Mucosa of stomach (tissue), 1 donor: ENCODE measurements around the gene LRRC49.

Source experiments
- H3K27me3 ChIP-seq: one replicate; pipeline ENCODE4 v1.7.0; 2013; ENCODE audit warnings: mild to moderate bottlenecking, low read length; ENCODE audit not compliant: control insufficient read depth, insufficient read depth
- H3K36me3 ChIP-seq: one replicate; pipeline ENCODE4 v1.7.0; 2013; ENCODE audit warnings: low read length; ENCODE audit not compliant: control insufficient read depth, insufficient read depth
- H3K4me1 ChIP-seq: one replicate; pipeline ENCODE4 v1.7.0; 2013; ENCODE audit warnings: mild to moderate bottlenecking, low read length; ENCODE audit not compliant: control insufficient read depth, insufficient read depth
- H3K4me3 ChIP-seq: one replicate; pipeline ENCODE4 v1.7.0; 2013; ENCODE audit warnings: low read length
- H3K9ac ChIP-seq: one replicate; pipeline ENCODE4 v1.7.0; 2013; ENCODE audit warnings: mild to moderate bottlenecking, low read length, moderate library complexity
- H3K9me3 ChIP-seq: one replicate; pipeline ENCODE4 v1.7.0; 2013; ENCODE audit warnings: mild to moderate bottlenecking, low read length, moderate library complexity; ENCODE audit not compliant: control insufficient read depth
- donor health status: Pancreatic carcinoma.

The LRRC49 gene

GRCh38 chr15:70873232-70874054, 19.2 kb upstream of the LRRC49 start:
- Histone ChIP-seq H3K9ac (no peak overlapping the region), H3K4me1 (no peaks in the 10 kb centered on the region), H3K27me3 (no peaks in the 10 kb centered on the region), H3K9me3 (no peaks in the 10 kb centered on the region), H3K4me3 (no peak overlapping the region), H3K36me3 (no peaks in the 10 kb centered on the region)

- Histone ChIP-seq H3K4me3 (no peak overlapping the region), H3K4me1 (no peaks in the 10 kb centered on the region), H3K9ac (no peak overlapping the region), H3K36me3 (no peaks in the 10 kb centered on the region), H3K27me3 (no peaks in the 10 kb centered on the region), H3K9me3 (no peaks in the 10 kb centered on the region)
Observed at GRCh38 chr15:70875001-70875782, 17.4 kb upstream of the LRRC49 start.

- Histone ChIP-seq H3K4me1 (no peaks in the 10 kb centered on the region), H3K9ac (no peak overlapping the region), H3K4me3 (no peak overlapping the region), H3K27me3 (no peaks in the 10 kb centered on the region), H3K36me3 (no peaks in the 10 kb centered on the region), H3K9me3 (no peaks in the 10 kb centered on the region)
Observed at GRCh38 chr15:70876011-70876410, 16.6 kb upstream of the LRRC49 start.

- Histone ChIP-seq H3K36me3 (no peaks in the 10 kb centered on the region), H3K4me3 (no peak overlapping the region), H3K9ac (no peak overlapping the region), H3K9me3 (no peaks in the 10 kb centered on the region), H3K4me1 (no peaks in the 10 kb centered on the region), H3K27me3 (no peaks in the 10 kb centered on the region)
Observed at GRCh38 chr15:70876683-70877082, 15.9 kb upstream of the LRRC49 start.

GRCh38 chr15:70879401-70879800, 13.2 kb upstream of the LRRC49 start:
- Histone ChIP-seq H3K9ac (no peak overlapping the region), H3K9me3 (no peaks in the 10 kb centered on the region), H3K36me3 (no peaks in the 10 kb centered on the region), H3K4me1 (no peaks in the 10 kb centered on the region), H3K4me3 (no peak overlapping the region), H3K27me3 (no peaks in the 10 kb centered on the region)

GRCh38 chr15:70880781-70881180, 11.8 kb upstream of the LRRC49 start:
- H3K36me3 ChIP-seq = no peaks in the 10 kb centered on the region
- H3K9me3 ChIP-seq = no peaks in the 10 kb centered on the region
- no peak overlapping the region for H3K4me3 ChIP-seq
- H3K9ac ChIP-seq = no peak overlapping the region
- no peaks in the 10 kb centered on the region for H3K27me3 ChIP-seq
- no peaks in the 10 kb centered on the region for H3K4me1 ChIP-seq

- Histone ChIP-seq H3K9me3 (no peaks in the 10 kb centered on the region), H3K4me3 (no peak overlapping the region), H3K9ac (no peak overlapping the region), H3K4me1 (no peaks in the 10 kb centered on the region), H3K36me3 (no peaks in the 10 kb centered on the region), H3K27me3 (no peaks in the 10 kb centered on the region)
Observed at GRCh38 chr15:70882361-70882760, 10.3 kb upstream of the LRRC49 start.

GRCh38 chr15:70892912-70893560, 410 bp downstream of the LRRC49 start:
- Histone ChIP-seq H3K27me3 (no peaks in the 10 kb centered on the region), H3K4me3 (peak overlapping the region; percentile 99), H3K4me1 (peaks cover 3% of the 10 kb centered on the region), H3K36me3 (no peaks in the 10 kb centered on the region), H3K9me3 (no peaks in the 10 kb centered on the region), H3K9ac (peak overlapping the region; percentile 72)

- H3K36me3 ChIP-seq = no peaks in the 10 kb centered on the region
- H3K9ac ChIP-seq = no peak overlapping the region
Observed at GRCh38 chr15:70902107-70902506, 9.5 kb downstream of the LRRC49 start.

GRCh38 chr15:70906842-70907241, 14.2 kb downstream of the LRRC49 start:
- no peak overlapping the region for H3K4me3 ChIP-seq
- no peaks in the 10 kb centered on the region for H3K27me3 ChIP-seq
- H3K4me1 ChIP-seq = no peaks in the 10 kb centered on the region
- no peak overlapping the region for H3K9ac ChIP-seq
- peaks cover 6% of the 10 kb centered on the region for H3K9me3 ChIP-seq
- H3K36me3 ChIP-seq = no peaks in the 10 kb centered on the region

More at GRCh38 chr15:70902107-70902506, 9.5 kb downstream of the LRRC49 start:
- Histone ChIP-seq H3K4me1 (no peaks in the 10 kb centered on the region), H3K27me3 (no peaks in the 10 kb centered on the region), H3K4me3 (no peak overlapping the region), H3K9me3 (no peaks in the 10 kb centered on the region)

GRCh38 chr15:70907784-70908471, 15.3 kb downstream of the LRRC49 start:
- no peaks in the 10 kb centered on the region for H3K4me1 ChIP-seq
- H3K4me3 ChIP-seq = no peak overlapping the region
- H3K36me3 ChIP-seq = no peaks in the 10 kb centered on the region
- no peaks in the 10 kb centered on the region for H3K27me3 ChIP-seq
- peaks cover 6% of the 10 kb centered on the region for H3K9me3 ChIP-seq
- H3K9ac ChIP-seq = no peak overlapping the region
